PC-3 (cell line): ENCODE data around the gene NOC2L. TPM values are rescaled to one million over a fixed set of nuclear protein-coding genes. Genes with fewer than 3 reads are reported as not detected.

Experiments
- ATAC-seq: fragments of 200-7000 bp; cut with Tn5 transposase; 2 replicates; pipeline ENCODE4 v1.9.1; 2020; ENCODE audit warnings: mild to moderate bottlenecking, moderate library complexity
- BruUV-seq: library from RNA; stranded (reverse); fragments of 400-500 nt; replicated peaks from 2 replicates; lab custom pipeline; 2021; lab: Mats Ljungman, UMichigan
- CTCF ChIA-PET: fragments of 300-600 bp; sonication (Branson Sonifier 250); formaldehyde crosslinking; loops from one replicate; lab custom pipeline; 2022; ENCODE audit warnings: antibody characterized with exemption; lab: Charles Lee
- POLR2A ChIA-PET: fragments of 300-600 bp; sonication (Branson Sonifier 250); formaldehyde crosslinking; loops from one replicate; lab custom pipeline; 2022; ENCODE audit warnings: antibody characterized with exemption; ENCODE audit not compliant: unreplicated experiment; lab: Charles Lee
- DNase-seq: peaks from one replicate; pipeline ENCODE4 v3.0.0-alpha.2; 2015
- H2AFZ ChIP-seq: fragments of 300-600 bp; sonication (generic); 2 replicates; pipeline ENCODE4 v1.6.0; 2016; ENCODE audit warnings: antibody characterized with exemption, low read length
- H3F3A ChIP-seq: fragments of 300-600 bp; sonication (generic); one replicate; pipeline ENCODE4 v1.6.0; 2017; ENCODE audit warnings: antibody characterized with exemption, low read length, control low read depth, mild to moderate bottlenecking; ENCODE audit not compliant: unreplicated experiment
- H3K27ac ChIP-seq: fragments of 300-600 bp; sonication (generic); 2 replicates; pipeline ENCODE4 v1.5.1; 2016; ENCODE audit warnings: mild to moderate bottlenecking, low read length
- H3K27me3 ChIP-seq: fragments of 300-600 bp; sonication (generic); 2 replicates; pipeline ENCODE4 v1.6.1; 2016; ENCODE audit warnings: low read length, mixed read lengths
- H3K36me3 ChIP-seq: fragments of 300-600 bp; sonication (generic); 2 replicates; pipeline ENCODE4 v1.6.1; 2016; ENCODE audit warnings: low read depth, mixed run types, low read length, mixed read lengths
- H3K4me1 ChIP-seq: fragments of 300-600 bp; sonication (generic); 2 replicates; pipeline ENCODE4 v1.5.1; 2016; ENCODE audit warnings: low read length; ENCODE audit not compliant: insufficient read depth
- H3K4me2 ChIP-seq: fragments of 300-600 bp; sonication (generic); 2 replicates; pipeline ENCODE4 v1.6.0; 2016; ENCODE audit warnings: low read length
- H3K4me3 ChIP-seq: fragments of 300-600 bp; sonication (generic); 2 replicates; pipeline ENCODE4 v1.5.1; 2016; ENCODE audit warnings: mild to moderate bottlenecking, low read length, mixed read lengths
- H3K79me2 ChIP-seq: fragments of 300-600 bp; sonication (generic); 2 replicates; pipeline ENCODE4 v1.6.1; 2017; ENCODE audit warnings: low read length, mixed read lengths
- H3K9ac ChIP-seq: fragments of 300-600 bp; sonication (generic); 2 replicates; pipeline ENCODE4 v1.6.0; 2016; ENCODE audit warnings: mild to moderate bottlenecking, low read length
- H3K9me2 ChIP-seq: fragments of 300-600 bp; sonication (generic); replicated peaks from 2 replicates; pipeline ENCODE4 v1.6.1; 2016; ENCODE audit warnings: mixed run types, low read length, mixed read lengths
- H3K9me3 ChIP-seq: fragments of 300-600 bp; sonication (generic); 2 replicates; pipeline ENCODE4 v1.6.1; 2016; ENCODE audit warnings: low read length, mixed read lengths
- H4K20me1 ChIP-seq: fragments of 300-600 bp; sonication (generic); 2 replicates; pipeline ENCODE4 v1.6.1; 2016; ENCODE audit warnings: low read length, mixed read lengths
- EZH2 ChIP-seq: fragments of 300-600 bp; sonication (generic); IDR thresholded peaks from one replicate; pipeline ENCODE4 v1.6.1; 2017; ENCODE audit warnings: antibody characterized with exemption, mild to moderate bottlenecking, low read length; ENCODE audit not compliant: unreplicated experiment
- EZH2phosphoT487 ChIP-seq: fragments of 300-600 bp; sonication (generic); IDR thresholded peaks from 2 replicates; pipeline ENCODE4 v1.6.1; 2018; ENCODE audit warnings: mild to moderate bottlenecking, antibody characterized with exemption, low read length, borderline replicate concordance
- intact Hi-C: fragments of 100-400 bp; cut with micrococcal nuclease; formaldehyde crosslinking; loops from 2 replicates; pipeline ENCODE4 v1.9.0; 2023
- total RNA-seq: library from RNA; depleted of rRNA; stranded (reverse); fragments of >200 nt; gene quantifications from 2 replicates; pipeline ENCODE4 v1.2.3, GENCODE V29; 2014
- TF ChIP-seq, protein P1 (sequence below): fragments of 300-600 bp; sonication (generic); conservative IDR thresholded peaks from 2 replicates; pipeline ENCODE4 v1.5.1; 2017; ENCODE audit warnings: antibody characterized with exemption, low read depth, mild to moderate bottlenecking, low read length

NOC2L gene
- total RNA-seq, 1 experiment from 2014 or later, result 262 TPM

DNA sequence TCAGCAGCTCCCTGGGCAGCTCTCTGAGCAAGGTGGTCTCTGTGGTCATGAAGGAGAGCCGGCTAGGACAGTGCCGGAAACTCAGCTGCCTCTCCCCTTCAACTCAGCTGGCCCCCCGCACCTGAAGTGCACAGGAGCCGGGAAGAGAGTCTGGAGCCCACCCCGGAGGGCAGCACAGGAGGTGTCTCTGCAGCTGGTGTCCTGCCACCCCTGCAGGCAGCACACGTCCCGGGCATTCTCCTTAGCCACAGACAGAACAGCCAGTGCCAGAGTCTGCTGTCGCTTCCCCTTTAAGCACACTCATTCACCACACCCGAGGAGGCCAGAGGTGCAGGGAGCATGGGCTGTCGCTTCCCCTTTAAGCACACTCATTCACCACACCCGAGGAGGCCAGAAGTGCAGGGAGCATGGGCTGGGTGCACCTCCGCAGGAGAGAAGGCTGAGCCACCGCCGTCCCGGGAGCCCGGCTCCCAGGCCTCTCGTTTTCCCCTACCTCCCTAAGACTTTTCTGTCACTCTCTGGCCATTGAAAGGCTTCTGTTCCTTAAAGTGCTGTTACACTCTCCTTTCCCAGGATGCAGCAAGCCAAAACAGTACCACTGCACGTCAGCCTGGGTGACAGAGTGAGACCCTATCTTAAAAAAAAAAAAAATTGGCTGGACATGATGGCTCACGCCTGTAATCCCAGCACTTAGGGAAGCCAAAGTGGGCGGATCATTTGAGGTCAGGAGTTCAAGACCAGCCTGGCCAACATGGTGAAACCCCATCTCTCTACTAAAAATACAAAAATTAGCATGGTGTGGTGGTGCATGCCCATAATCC lies 52.2 kb downstream of the NOC2L start:
- H3K9ac ChIP-seq, result no peak overlapping the region
- BruUV-seq, result no TSS peak
- TF ChIP-seq EZH2, result no peak
- peak overlapping the region; percentile 13; the same call in 1 of the 2 replicates for H3K27ac ChIP-seq
- CTCF ChIA-PET, result no interaction called here
- POLR2A ChIA-PET, result interaction anchor here (0.5 kb wide), 1 partner anchor 36 kb away, joined by 3 read pairs; no protein-coding TSS in a partner anchor
- no peaks in the 10 kb centered on the region for H3K79me2 ChIP-seq
- peak; percentile 78 for ATAC-seq
- intact Hi-C loops, result no loop called here
- no peaks in the 10 kb centered on the region for H3K9me3 ChIP-seq
- peak overlapping the region; percentile 60 for H3K4me2 ChIP-seq
- H2AFZ ChIP-seq, result 0 out of 2 replicates have a peak overlapping the region, but pooled peaks have one; percentile 40
- H3K36me3 ChIP-seq, result no peaks in the 10 kb centered on the region
- H3K4me3 ChIP-seq, result no peak overlapping the region; the same call in 1 of the 2 replicates
- H3F3A ChIP-seq, result no peaks in the 10 kb centered on the region
- H3K27me3 ChIP-seq, result no peaks in the 10 kb centered on the region
- peak; percentile 84 for DNase-seq
- peaks cover 26% of the 10 kb centered on the region for H3K4me1 ChIP-seq
- no peaks in the 10 kb centered on the region for H4K20me1 ChIP-seq
- no peaks in the 10 kb centered on the region for H3K9me2 ChIP-seq

DNA sequence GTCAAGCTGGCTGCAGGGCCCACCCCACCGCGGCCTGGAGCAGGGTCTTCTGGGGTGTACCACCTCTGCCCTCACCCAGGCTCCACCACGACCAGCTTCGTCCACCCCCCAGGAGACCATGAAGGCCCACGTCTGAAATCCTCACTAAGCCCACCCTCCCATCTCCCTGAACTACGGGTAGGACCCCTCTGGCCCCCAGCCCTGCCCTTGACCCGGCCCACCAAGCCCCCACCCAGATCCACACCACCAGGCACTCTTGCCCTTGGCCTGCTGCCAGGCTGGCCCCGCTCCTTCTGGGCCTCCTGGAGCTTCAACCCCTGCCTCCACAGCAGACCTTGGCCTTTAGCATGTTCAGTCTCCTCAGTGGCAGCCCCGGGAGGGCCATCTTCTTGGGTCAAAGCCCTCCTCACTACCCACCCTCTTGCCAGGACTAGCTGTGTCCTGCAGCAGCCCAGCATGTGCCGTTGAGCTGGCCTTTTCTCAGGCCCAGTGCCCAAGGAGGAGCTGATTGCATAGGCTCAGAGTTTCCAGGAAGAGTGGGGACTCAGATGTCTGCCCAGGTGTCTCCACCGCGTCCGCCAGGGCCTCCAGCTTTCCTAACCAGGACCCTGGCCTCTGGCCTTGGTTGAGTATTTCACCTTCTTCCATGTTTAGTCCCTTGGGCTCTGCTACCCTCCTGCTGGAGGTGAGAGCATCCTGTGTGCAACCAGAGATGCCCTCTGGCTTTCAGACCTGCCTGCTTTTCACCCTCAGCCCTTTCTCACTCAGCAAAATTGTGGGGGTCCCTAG lies 53.1 kb downstream of the NOC2L start:
- Histone ChIP-seq H3K4me3 (no peak overlapping the region), H3K27me3 (no peaks in the 10 kb centered on the region), H3K9ac (no peak overlapping the region), H3K4me1 (peaks cover 22% of the 10 kb centered on the region), H4K20me1 (no peaks in the 10 kb centered on the region), H3K9me3 (no peaks in the 10 kb centered on the region), H2AFZ (no peak overlapping the region), H3F3A (no peaks in the 10 kb centered on the region), H3K36me3 (no peaks in the 10 kb centered on the region), H3K4me2 (peak overlapping the region; percentile 83), H3K9me2 (no peaks in the 10 kb centered on the region), H3K27ac (no peak overlapping the region), H3K79me2 (no peaks in the 10 kb centered on the region)
- CTCF ChIA-PET, result no interaction called here
- TF ChIP-seq, protein P1, sequence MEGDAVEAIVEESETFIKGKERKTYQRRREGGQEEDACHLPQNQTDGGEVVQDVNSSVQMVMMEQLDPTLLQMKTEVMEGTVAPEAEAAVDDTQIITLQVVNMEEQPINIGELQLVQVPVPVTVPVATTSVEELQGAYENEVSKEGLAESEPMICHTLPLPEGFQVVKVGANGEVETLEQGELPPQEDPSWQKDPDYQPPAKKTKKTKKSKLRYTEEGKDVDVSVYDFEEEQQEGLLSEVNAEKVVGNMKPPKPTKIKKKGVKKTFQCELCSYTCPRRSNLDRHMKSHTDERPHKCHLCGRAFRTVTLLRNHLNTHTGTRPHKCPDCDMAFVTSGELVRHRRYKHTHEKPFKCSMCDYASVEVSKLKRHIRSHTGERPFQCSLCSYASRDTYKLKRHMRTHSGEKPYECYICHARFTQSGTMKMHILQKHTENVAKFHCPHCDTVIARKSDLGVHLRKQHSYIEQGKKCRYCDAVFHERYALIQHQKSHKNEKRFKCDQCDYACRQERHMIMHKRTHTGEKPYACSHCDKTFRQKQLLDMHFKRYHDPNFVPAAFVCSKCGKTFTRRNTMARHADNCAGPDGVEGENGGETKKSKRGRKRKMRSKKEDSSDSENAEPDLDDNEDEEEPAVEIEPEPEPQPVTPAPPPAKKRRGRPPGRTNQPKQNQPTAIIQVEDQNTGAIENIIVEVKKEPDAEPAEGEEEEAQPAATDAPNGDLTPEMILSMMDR, result no peak
- TF ChIP-seq EZH2phosphoT487 (no peak), EZH2 (no peak)
- ATAC-seq, result no peak
- POLR2A ChIA-PET, result interaction anchor here (0.5 kb wide), 1 partner anchor 36 kb away, joined by 3 read pairs; no protein-coding TSS in a partner anchor
- no TSS peak for BruUV-seq
- intact Hi-C loops, result no loop called here
- no peak for DNase-seq

DNA sequence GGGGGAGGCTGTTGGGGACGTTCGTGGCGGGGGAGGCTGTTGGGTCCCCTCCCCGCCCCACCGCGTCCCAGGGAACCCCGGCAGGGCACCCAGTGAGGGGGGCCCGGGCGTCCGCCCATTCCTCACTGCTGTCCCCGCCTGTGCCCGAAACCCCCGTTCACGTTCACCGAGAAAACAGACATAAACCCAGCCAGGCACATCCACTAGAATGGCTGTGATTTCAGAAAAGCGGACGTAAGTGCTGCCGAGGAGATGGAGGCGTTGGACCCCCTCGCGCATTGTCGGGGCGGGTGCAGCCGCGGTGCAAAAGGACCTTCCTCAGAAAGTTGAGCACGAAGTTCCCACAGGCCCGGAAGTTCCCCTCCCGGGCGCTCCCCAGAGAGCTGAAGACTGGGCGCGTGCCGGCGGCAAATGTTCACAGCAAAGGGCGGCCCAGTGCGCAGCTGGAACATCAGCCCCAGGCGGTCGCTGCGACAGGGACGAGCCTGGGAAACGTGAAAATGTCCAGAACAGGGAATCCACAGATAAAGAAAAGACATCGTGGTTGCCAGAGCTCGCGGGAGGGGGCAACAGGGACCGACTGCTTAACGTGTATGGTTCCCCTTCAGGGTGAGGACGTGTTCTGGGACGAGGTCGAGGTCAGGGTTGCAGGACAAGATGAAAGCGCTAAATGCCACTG lies 53.8 kb downstream of the NOC2L start:
- CTCF ChIA-PET, result interaction anchor here (1.1 kb wide), 1 partner anchor 33 kb away, joined by 5 read pairs; no protein-coding TSS in a partner anchor
- peak overlapping the region; percentile 31; the same call in 1 of the 2 replicates for H3K9ac ChIP-seq
- H3K9me2 ChIP-seq, result no peaks in the 10 kb centered on the region
- TSS peak; percentile 39 for BruUV-seq
- no peaks in the 10 kb centered on the region for H4K20me1 ChIP-seq
- no peak for DNase-seq
- intact Hi-C loops, result no loop called here
- POLR2A ChIA-PET, result interaction anchor here (0.6 kb wide), 1 partner anchor 94 kb away, joined by 7 read pairs; the partner anchor contains the start of gene HES4
- H3K79me2 ChIP-seq, result no peaks in the 10 kb centered on the region
- peak overlapping the region; percentile 83 for H3K4me2 ChIP-seq
- no peak for TF ChIP-seq EZH2
- TF ChIP-seq EZH2phosphoT487, result no peak
- TF ChIP-seq, protein P1, result no peak
- no peaks in the 10 kb centered on the region for H3K27me3 ChIP-seq
- H3K9me3 ChIP-seq, result no peaks in the 10 kb centered on the region
- H3K36me3 ChIP-seq, result no peaks in the 10 kb centered on the region
- H3K27ac ChIP-seq, result no peak overlapping the region
- peak overlapping the region; percentile 65 for H3K4me3 ChIP-seq
- H3F3A ChIP-seq, result no peaks in the 10 kb centered on the region
- no peak for ATAC-seq
- peak overlapping the region; percentile 77 for H2AFZ ChIP-seq
- H3K4me1 ChIP-seq, result peaks cover 22% of the 10 kb centered on the region
